ENCODE results near the gene FMN2.

Gene FMN2

GRCh38 chr1:240352769-240353168, 261.1 kb downstream of the FMN2 start:
- no peak for DNase-seq (ENCODE audit: low spot score)
- Mint-ChIP-seq H3K4me3 (no peak overlapping the region), H3K36me3 (ENCODE audit: low read depth) (no peaks in the 10 kb centered on the region), H3K4me1 (ENCODE audit: low read depth) (no peaks in the 10 kb centered on the region), H3K27ac (no peak overlapping the region), H3K9me3 (peaks cover 28% of the 10 kb centered on the region), H3K27me3 (ENCODE audit: low read depth) (no peaks in the 10 kb centered on the region)

- no peaks in the 10 kb centered on the region for H3K27me3 Mint-ChIP-seq (ENCODE audit: low read depth)
- H3K9me3 Mint-ChIP-seq = peaks cover 28% of the 10 kb centered on the region
Measured at GRCh38 chr1:240356568-240356967, 264.9 kb downstream of the FMN2 start.

GRCh38 chr1:240362046-240362445, 270.4 kb downstream of the FMN2 start:
- H3K4me3 Mint-ChIP-seq = no peak overlapping the region
- H3K27ac Mint-ChIP-seq = no peak overlapping the region
- H3K9me3 Mint-ChIP-seq = peaks cover 16% of the 10 kb centered on the region
- no peaks in the 10 kb centered on the region for H3K4me1 Mint-ChIP-seq (ENCODE audit: low read depth)
- H3K36me3 Mint-ChIP-seq (ENCODE audit: low read depth) = no peaks in the 10 kb centered on the region
- no peak for DNase-seq (ENCODE audit: low spot score)
- H3K27me3 Mint-ChIP-seq (ENCODE audit: low read depth) = no peaks in the 10 kb centered on the region

More at GRCh38 chr1:240356568-240356967, 264.9 kb downstream of the FMN2 start:
- Mint-ChIP-seq H3K36me3 (ENCODE audit: low read depth) (no peaks in the 10 kb centered on the region), H3K4me3 (no peak overlapping the region), H3K27ac (no peak overlapping the region), H3K4me1 (ENCODE audit: low read depth) (no peaks in the 10 kb centered on the region)
- DNase-seq (ENCODE audit: low spot score) = no peak

- Mint-ChIP-seq H3K27ac (no peak overlapping the region), H3K27me3 (ENCODE audit: low read depth) (no peaks in the 10 kb centered on the region), H3K36me3 (ENCODE audit: low read depth) (no peaks in the 10 kb centered on the region), H3K4me1 (ENCODE audit: low read depth) (no peaks in the 10 kb centered on the region), H3K9me3 (peaks cover 18% of the 10 kb centered on the region), H3K4me3 (no peak overlapping the region)
- no peak for DNase-seq (ENCODE audit: low spot score)
Measured at GRCh38 chr1:240362826-240363225, 271.1 kb downstream of the FMN2 start.

- Mint-ChIP-seq H3K27ac (no peak overlapping the region), H3K36me3 (ENCODE audit: low read depth) (no peaks in the 10 kb centered on the region), H3K4me1 (ENCODE audit: low read depth) (no peaks in the 10 kb centered on the region), H3K9me3 (peaks cover 17% of the 10 kb centered on the region), H3K4me3 (no peak overlapping the region), H3K27me3 (ENCODE audit: low read depth) (no peaks in the 10 kb centered on the region)
- DNase-seq (ENCODE audit: low spot score) = no peak
Measured at GRCh38 chr1:240363315-240363714, 271.6 kb downstream of the FMN2 start.

- no peak for DNase-seq (ENCODE audit: low spot score)
- Mint-ChIP-seq H3K4me3 (no peak overlapping the region), H3K4me1 (ENCODE audit: low read depth) (no peaks in the 10 kb centered on the region), H3K27me3 (ENCODE audit: low read depth) (no peaks in the 10 kb centered on the region), H3K9me3 (peaks cover 16% of the 10 kb centered on the region), H3K36me3 (ENCODE audit: low read depth) (no peaks in the 10 kb centered on the region), H3K27ac (no peak overlapping the region)
Measured at GRCh38 chr1:240363914-240364313, 272.2 kb downstream of the FMN2 start.

GRCh38 chr1:240366636-240367035, 275.0 kb downstream of the FMN2 start:
- no peaks in the 10 kb centered on the region for H3K36me3 Mint-ChIP-seq (ENCODE audit: low read depth)
- H3K4me3 Mint-ChIP-seq = no peak overlapping the region
- H3K27ac Mint-ChIP-seq = no peak overlapping the region
- no peaks in the 10 kb centered on the region for H3K4me1 Mint-ChIP-seq (ENCODE audit: low read depth)
- no peaks in the 10 kb centered on the region for H3K27me3 Mint-ChIP-seq (ENCODE audit: low read depth)
- H3K9me3 Mint-ChIP-seq = peaks cover 9% of the 10 kb centered on the region
- no peak for DNase-seq (ENCODE audit: low spot score)

GRCh38 chr1:240385551-240385950, 293.9 kb downstream of the FMN2 start:
- DNase-seq (ENCODE audit: low spot score) = no peak
- H3K27ac Mint-ChIP-seq = no peak overlapping the region
- H3K4me3 Mint-ChIP-seq = no peak overlapping the region
- H3K9me3 Mint-ChIP-seq = peaks cover 10% of the 10 kb centered on the region
- no peaks in the 10 kb centered on the region for H3K27me3 Mint-ChIP-seq (ENCODE audit: low read depth)
- H3K4me1 Mint-ChIP-seq (ENCODE audit: low read depth) = no peaks in the 10 kb centered on the region
- H3K36me3 Mint-ChIP-seq (ENCODE audit: low read depth) = no peaks in the 10 kb centered on the region

- no peak for DNase-seq (ENCODE audit: low spot score)
- Mint-ChIP-seq H3K27ac (no peak overlapping the region), H3K4me1 (ENCODE audit: low read depth) (no peaks in the 10 kb centered on the region), H3K4me3 (no peak overlapping the region), H3K9me3 (peaks cover 4% of the 10 kb centered on the region), H3K27me3 (ENCODE audit: low read depth) (no peaks in the 10 kb centered on the region), H3K36me3 (ENCODE audit: low read depth) (no peaks in the 10 kb centered on the region)
Measured at GRCh38 chr1:240385985-240386978, 294.6 kb downstream of the FMN2 start.

- Mint-ChIP-seq H3K4me1 (ENCODE audit: low read depth) (no peaks in the 10 kb centered on the region), H3K27ac (no peak overlapping the region), H3K4me3 (no peak overlapping the region), H3K9me3 (no peaks in the 10 kb centered on the region), H3K27me3 (ENCODE audit: low read depth) (no peaks in the 10 kb centered on the region), H3K36me3 (ENCODE audit: low read depth) (no peaks in the 10 kb centered on the region)
- DNase-seq (ENCODE audit: low spot score) = no peak
Measured at GRCh38 chr1:240387051-240387450, 295.4 kb downstream of the FMN2 start.

- no peak for DNase-seq (ENCODE audit: low spot score)
- Mint-ChIP-seq H3K4me1 (ENCODE audit: low read depth) (no peaks in the 10 kb centered on the region), H3K27ac (no peak overlapping the region), H3K27me3 (ENCODE audit: low read depth) (no peaks in the 10 kb centered on the region), H3K4me3 (no peak overlapping the region), H3K36me3 (ENCODE audit: low read depth) (no peaks in the 10 kb centered on the region), H3K9me3 (peaks cover 3% of the 10 kb centered on the region)
Measured at GRCh38 chr1:240391660-240392260, 300.1 kb downstream of the FMN2 start.

- no peak for DNase-seq (ENCODE audit: low spot score)
- no peaks in the 10 kb centered on the region for H3K27me3 Mint-ChIP-seq (ENCODE audit: low read depth)
- H3K4me1 Mint-ChIP-seq (ENCODE audit: low read depth) = no peaks in the 10 kb centered on the region
- H3K4me3 Mint-ChIP-seq = no peak overlapping the region
- H3K9me3 Mint-ChIP-seq = peaks cover 8% of the 10 kb centered on the region
- no peak overlapping the region for H3K27ac Mint-ChIP-seq
- H3K36me3 Mint-ChIP-seq (ENCODE audit: low read depth) = no peaks in the 10 kb centered on the region
Measured at GRCh38 chr1:240394353-240394752, 302.7 kb downstream of the FMN2 start.

- H3K4me3 Mint-ChIP-seq = no peak overlapping the region
- no peaks in the 10 kb centered on the region for H3K4me1 Mint-ChIP-seq (ENCODE audit: low read depth)
- H3K9me3 Mint-ChIP-seq = peaks cover 8% of the 10 kb centered on the region
- DNase-seq (ENCODE audit: low spot score) = no peak
- H3K36me3 Mint-ChIP-seq (ENCODE audit: low read depth) = no peaks in the 10 kb centered on the region
- no peaks in the 10 kb centered on the region for H3K27me3 Mint-ChIP-seq (ENCODE audit: low read depth)
- no peak overlapping the region for H3K27ac Mint-ChIP-seq
Measured at GRCh38 chr1:240395336-240395735, 303.7 kb downstream of the FMN2 start.

GRCh38 chr1:240399381-240399780, 307.7 kb downstream of the FMN2 start:
- peaks cover 8% of the 10 kb centered on the region for H3K9me3 Mint-ChIP-seq
- no peaks in the 10 kb centered on the region for H3K36me3 Mint-ChIP-seq (ENCODE audit: low read depth)
- H3K4me1 Mint-ChIP-seq (ENCODE audit: low read depth) = no peaks in the 10 kb centered on the region
- H3K4me3 Mint-ChIP-seq = no peak overlapping the region
- H3K27ac Mint-ChIP-seq = no peak overlapping the region
- DNase-seq (ENCODE audit: low spot score) = no peak
- H3K27me3 Mint-ChIP-seq (ENCODE audit: low read depth) = no peaks in the 10 kb centered on the region
